Left lobe of liver (tissue), 2 donors: ENCODE measurements around the gene NR3C2. TPM values are rescaled to one million over a fixed set of nuclear protein-coding genes. Genes with fewer than 3 reads are reported as not detected.

Experiments
- ATAC-seq: fragments of 200-7000 bp; cut with Tn5 transposase; one replicate; pipeline ENCODE4 v1.9.1; 2020; ENCODE audit warnings: mild to moderate bottlenecking, moderate library complexity
- DNase-seq: peaks from one replicate; pipeline ENCODE4 v3.0.0-alpha.2; 2020; ENCODE audit warnings: low spot score
- total RNA-seq: library from RNA; stranded (reverse); gene quantifications from one replicate; pipeline ENCODE4 v1.2.1, GENCODE V29; 2021
- donor health status: DM: no; HTN: no; CAD: no; lungs with moderate emphysema.
- donor health status: DM: no; HTN: yes; CAD: no.

NR3C2 gene
- total RNA-seq, 1 donor from 2014 or later: 12.0 TPM

DNA sequence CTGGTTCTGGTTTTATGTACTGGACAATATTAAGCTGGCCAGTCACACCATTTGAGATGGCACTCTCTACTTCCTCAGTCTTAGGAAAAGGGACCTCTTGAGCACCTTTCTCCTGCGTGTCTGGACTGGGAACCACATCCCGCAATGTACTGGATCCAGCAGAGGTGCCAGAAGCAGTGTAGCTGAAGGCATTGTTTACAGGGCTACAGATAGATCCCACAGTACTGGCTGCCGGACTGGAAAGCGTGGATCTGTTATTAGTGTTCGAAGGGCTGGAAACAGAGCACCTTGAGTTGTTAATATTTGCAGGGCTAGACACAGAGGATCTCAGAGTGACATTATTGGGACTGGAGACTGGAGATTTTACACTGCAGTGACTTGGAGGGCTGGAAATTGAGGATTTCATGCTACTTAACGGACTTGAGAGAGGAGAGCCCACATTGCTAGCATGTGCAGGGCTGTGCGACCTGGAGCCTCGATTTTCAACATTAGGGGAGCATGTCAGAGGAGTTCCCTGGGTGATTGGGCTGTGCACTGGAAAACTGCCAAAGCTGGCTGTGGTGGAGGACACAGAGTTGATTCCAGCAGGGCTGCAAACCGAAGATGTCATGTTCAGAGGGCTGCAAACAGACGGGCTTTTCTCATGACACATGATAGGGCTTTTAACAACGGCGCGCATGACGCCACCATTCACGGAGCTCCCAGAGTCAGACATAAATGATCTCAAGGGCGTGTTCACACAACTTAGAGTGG lies 6.4 kb downstream of the NR3C2 start:
- DNase-seq: no peak
- no peak for ATAC-seq

GRCh38 chr4:148434075-148434773 lies 8.0 kb downstream of the NR3C2 start:
- ATAC-seq: no peak
- DNase-seq: no peak

DNA sequence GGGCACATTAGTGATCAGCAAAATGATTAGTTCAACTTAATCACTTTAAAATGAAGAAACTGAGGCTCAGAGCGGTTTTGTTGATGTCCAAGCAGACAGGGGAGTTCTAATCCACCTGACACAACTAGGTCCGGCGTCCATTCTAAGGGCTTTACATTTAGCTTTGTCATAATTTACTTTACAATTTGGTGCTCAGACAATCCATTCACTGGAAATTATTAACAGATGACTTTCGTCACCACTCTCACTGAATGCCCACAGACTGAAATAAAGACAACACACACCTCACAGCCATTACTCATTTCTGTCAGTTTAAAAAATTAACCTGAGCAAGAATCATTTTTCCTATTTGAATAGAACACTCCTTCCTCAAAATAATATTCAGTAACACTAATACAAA lies 10.8 kb downstream of the NR3C2 start:
- no peak for DNase-seq
- ATAC-seq: peak; percentile 89

GRCh38 chr4:148430854-148431253 lies 11.4 kb downstream of the NR3C2 start:
- peak; percentile 37 for ATAC-seq
- no peak for DNase-seq

DNA sequence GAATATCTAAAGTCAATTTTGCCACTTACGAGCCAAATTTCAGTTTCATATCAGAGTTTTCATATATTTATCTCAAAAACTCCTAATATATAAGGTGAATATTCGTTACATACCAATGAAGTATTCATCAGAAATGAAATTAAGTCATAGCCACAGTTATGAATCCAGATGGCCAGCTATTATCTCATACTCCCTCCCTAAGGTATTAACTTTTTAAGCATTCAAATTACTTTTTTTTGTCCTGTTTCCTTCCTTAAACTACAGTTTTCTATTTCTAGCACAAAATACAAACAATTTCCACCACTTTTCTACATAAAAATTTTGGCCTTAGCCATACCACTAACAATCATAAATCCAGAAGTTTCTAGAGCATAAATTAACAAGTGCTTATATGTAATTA lies 13.0 kb downstream of the NR3C2 start:
- ATAC-seq (no peak), DNase-seq (no peak)

DNA sequence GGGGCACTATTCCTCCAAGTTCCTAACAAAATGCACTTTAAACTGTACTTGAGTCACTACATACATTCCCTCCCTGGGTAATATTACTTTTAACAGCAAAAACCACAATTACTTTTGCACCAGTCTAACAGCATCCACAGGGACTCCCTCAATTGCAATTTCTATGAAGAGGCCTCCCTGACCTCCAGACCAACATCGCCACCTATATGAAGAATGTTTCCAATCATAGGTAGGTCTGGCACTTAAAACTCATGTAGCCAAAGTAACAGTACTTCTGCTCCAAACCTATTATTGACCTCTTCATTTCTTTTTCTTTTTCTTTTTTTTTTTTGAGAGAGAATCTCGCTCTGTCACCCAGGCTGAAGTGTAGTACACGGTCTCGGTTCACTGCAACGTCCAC lies 15.6 kb downstream of the NR3C2 start:
- DNase-seq: no peak
- ATAC-seq: no peak

DNA sequence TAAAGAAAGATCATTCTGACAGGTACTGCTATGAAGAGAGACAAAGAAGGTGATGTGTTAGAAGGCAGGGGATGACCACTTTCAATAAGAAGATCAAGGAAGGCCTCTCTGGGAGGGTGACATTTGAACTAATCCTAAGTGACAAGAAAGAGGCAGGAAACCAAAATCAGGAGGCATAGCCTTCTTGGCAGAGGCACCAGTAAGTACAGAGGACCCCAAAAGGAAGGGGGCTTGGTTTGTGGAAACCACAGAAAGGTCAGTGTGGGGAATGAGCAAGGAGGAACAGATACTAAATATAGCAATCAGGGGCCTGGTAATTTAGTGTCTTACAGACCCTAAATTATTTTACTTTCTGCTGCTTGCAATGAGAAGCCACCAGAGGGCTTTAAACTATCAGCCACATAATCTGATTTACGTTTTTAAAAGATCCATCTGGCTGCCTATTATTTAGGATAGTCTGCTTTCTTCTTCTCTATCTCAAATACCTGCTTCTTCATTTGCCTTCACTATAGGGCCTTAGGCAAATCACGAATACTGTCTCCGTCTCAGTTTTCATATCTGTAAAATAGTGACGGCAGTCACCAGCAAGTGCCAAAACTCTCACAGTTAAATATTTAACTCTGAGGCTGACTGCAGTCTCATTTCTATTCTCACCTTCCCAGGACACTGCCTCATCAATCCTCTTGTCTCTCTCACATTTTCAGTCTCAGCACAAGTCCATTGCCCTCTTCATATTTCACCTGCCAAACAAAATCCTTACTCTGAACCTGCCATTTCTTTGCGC lies 16.7 kb downstream of the NR3C2 start:
- ATAC-seq (peak; percentile 77), DNase-seq (no peak)

GRCh38 chr4:148420397-148420796 lies 21.8 kb downstream of the NR3C2 start:
- ATAC-seq (no peak), DNase-seq (no peak)

GRCh38 chr4:148415500-148415899 lies 26.7 kb downstream of the NR3C2 start:
- DNase-seq: no peak

GRCh38 chr4:148412460-148412994 lies 29.7 kb downstream of the NR3C2 start:
- ATAC-seq: no peak

More at GRCh38 chr4:148415500-148415899, 26.7 kb downstream of the NR3C2 start:
- peak; percentile 83 for ATAC-seq

GRCh38 chr4:148405161-148405893 lies 36.9 kb downstream of the NR3C2 start:
- DNase-seq: no peak
- ATAC-seq: peak; percentile 38

More at GRCh38 chr4:148412460-148412994, 29.7 kb downstream of the NR3C2 start:
- no peak for DNase-seq

DNA sequence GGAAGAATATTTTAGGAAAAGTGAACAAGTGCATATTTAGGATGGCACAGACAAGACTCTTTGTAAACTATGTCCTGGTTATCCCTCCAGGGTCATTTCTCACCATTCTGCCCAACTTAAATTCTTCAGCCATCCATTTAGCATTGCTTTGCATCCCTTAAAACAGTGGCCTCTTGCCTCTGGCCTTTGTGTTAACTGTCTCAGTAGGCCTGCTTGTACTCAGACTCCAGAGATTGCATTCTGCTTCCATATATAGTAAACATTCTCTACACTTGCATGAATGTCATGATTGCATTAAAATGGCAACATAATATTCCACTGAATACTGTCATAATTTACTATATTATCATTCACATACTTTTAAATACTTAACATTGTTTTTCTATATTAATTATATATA lies 43.2 kb downstream of the NR3C2 start:
- ATAC-seq (no peak), DNase-seq (no peak)

- peak; percentile 38 for ATAC-seq
These were observed 44.4 kb downstream of the NR3C2 start for GRCh38 chr4:148397771-148398170.

GRCh38 chr4:148396986-148397673 lies 45.1 kb downstream of the NR3C2 start:
- DNase-seq (no peak), ATAC-seq (peak; percentile 78)

More at GRCh38 chr4:148397771-148398170, 44.4 kb downstream of the NR3C2 start:
- no peak for DNase-seq

- DNase-seq (no peak), ATAC-seq (no peak)
These were observed 46.4 kb downstream of the NR3C2 start for GRCh38 chr4:148395771-148396170.

DNA sequence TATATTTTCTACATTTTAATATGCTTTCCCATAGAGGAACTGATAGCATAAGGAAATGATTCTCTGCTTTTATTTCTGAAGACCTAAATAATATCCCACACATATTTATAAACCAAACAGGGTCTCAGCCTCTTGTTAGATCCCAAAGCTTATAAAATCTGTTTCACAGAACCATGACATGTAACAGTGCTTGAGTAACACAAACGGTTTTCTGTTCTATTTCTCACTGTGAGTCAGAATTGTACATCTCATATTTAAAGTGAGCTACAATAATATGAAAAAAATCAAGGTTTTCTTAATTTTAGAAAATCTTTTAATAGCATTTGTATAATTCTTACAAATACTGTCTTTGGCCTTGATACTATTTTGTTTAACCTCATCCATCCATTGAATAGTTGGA lies 51.2 kb downstream of the NR3C2 start:
- no peak for DNase-seq
- no peak for ATAC-seq

- ATAC-seq: no peak
These were observed 51.9 kb downstream of the NR3C2 start for GRCh38 chr4:148390311-148390710.

DNA sequence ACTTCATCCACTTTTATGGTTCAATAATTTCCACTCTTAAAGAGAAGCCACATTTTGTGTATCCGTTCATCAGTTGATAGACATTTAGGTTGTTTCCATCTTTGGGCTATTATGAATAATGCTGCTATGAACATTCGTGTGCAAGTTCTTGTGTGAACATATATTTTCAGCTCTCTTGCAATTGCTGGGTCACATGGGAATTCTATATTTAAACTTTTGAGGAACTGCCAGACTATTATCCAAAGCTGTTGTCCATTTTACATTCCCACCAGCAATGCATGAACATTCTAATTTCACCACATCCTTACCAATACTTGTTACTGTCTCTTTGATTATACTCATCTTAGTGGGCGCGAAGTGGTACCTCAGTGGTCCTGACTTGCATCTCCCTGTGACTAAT lies 61.9 kb downstream of the NR3C2 start:
- DNase-seq: no peak
- no peak for ATAC-seq

More at GRCh38 chr4:148390311-148390710, 51.9 kb downstream of the NR3C2 start:
- DNase-seq: no peak

GRCh38 chr4:148376151-148376550 lies 66.1 kb downstream of the NR3C2 start:
- DNase-seq (no peak), ATAC-seq (peak; percentile 29)

DNA sequence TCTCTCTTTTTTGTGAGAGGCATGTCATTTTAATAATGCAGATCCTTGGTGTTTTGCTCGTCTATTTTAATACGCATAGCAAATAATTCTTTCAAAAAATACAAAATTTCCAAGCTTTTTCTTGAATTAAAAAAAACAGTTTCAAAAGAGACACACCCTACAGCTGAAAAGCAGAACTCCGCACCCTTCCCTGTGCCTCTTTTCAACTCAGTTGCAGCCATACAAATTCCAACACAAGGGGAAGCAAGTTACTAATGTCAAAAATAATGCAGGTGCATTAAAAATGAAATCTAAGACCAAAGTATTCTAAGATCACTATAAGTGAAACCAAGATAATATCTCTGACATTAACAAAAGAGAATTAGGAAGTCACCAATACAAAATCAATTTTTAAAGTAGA lies 66.6 kb downstream of the NR3C2 start:
- no peak for ATAC-seq

More for the DNA sequence above, 66.6 kb downstream of the NR3C2 start:
- DNase-seq: no peak
